Endothelial cell of umbilical vein (primary cell): ENCODE measurements around the gene PPTC7. TPM values are rescaled to one million over a fixed set of nuclear protein-coding genes. Genes with fewer than 3 reads are reported as not detected.

Experiments used
- BruUV-seq: library from RNA; stranded (reverse); fragments of 400-500 nt; replicated peaks from 2 replicates; lab custom pipeline; 2021; lab: Mats Ljungman, UMichigan
- CTCF ChIA-PET: fragments of 300-600, 350-600 bp; sonication (Branson Sonifier 250); formaldehyde crosslinking; loops from one replicate; lab custom pipeline; 2021; ENCODE audit warnings: antibody characterized with exemption, inconsistent platforms; lab: Charles Lee
- POLR2A ChIA-PET: fragments of 300-600, 350-600 bp; sonication (Branson Sonifier 250); formaldehyde crosslinking; loops from one replicate; lab custom pipeline; 2021; ENCODE audit warnings: antibody characterized with exemption, inconsistent platforms; lab: Charles Lee
- DNase-seq: peaks from one replicate; pipeline ENCODE4 v3.0.0-alpha.2; 2011; ENCODE audit warnings: low read depth, low spot score
- FAIRE-seq: peaks from 2 replicates; lab custom pipeline; 2011; peaks lifted over from hg19 to GRCh38; lab: Jason Lieb, UNC
- H2AFZ ChIP-seq: 2 replicates; pipeline ENCODE4 v1.6.0; 2012; ENCODE audit warnings: low read depth, low read length, control low read depth, inconsistent platforms
- H3K27ac ChIP-seq: 2 replicates; pipeline ENCODE4 v1.5.1; 2011; ENCODE audit warnings: low read depth, mild to moderate bottlenecking, control low read depth, low read length, moderate library complexity; ENCODE audit not compliant: insufficient read depth
- H3K27me3 ChIP-seq, 2 experiments: 2 replicates each; pipeline versions ENCODE4 v1.6.0 to v1.6.1; 2011; ENCODE audit warnings: low read length in 2 of 2, mixed read lengths in 1 of 2; ENCODE audit not compliant: control insufficient read depth in 2 of 2, insufficient read depth in 2 of 2
- H3K36me3 ChIP-seq, 2 experiments: 2 replicates in 1 of 2; 3 replicates in 1 of 2; pipeline ENCODE4 v1.5.1; 2011; ENCODE audit warnings: low read length in 2 of 2, mild to moderate bottlenecking in 1 of 2, moderate library complexity in 1 of 2; ENCODE audit not compliant: control insufficient read depth in 2 of 2, insufficient read depth in 2 of 2; ENCODE audit errors: extremely low read depth in 1 of 2
- H3K4me1 ChIP-seq: 3 replicates; pipeline ENCODE4 v1.5.1; 2011; ENCODE audit warnings: mild to moderate bottlenecking, low read length; ENCODE audit not compliant: control insufficient read depth, insufficient read depth; ENCODE audit errors: extremely low read depth
- H3K4me2 ChIP-seq: 2 replicates; pipeline ENCODE4 v1.6.1; 2011; ENCODE audit warnings: low read length, control low read depth, mixed read lengths; ENCODE audit not compliant: insufficient read depth
- H3K4me3 ChIP-seq, 3 experiments: fragments of 200-600 bp in 1 of 3; sonication (generic), shearing (Covaris generic) in 1 of 3; replicated peaks in 1 of 3; 2 replicates each; pipeline ENCODE4 v1.5.1; 2011 to 2016; ENCODE audit warnings: control low read depth in 3 of 3, low read length in 3 of 3, mild to moderate bottlenecking in 2 of 3, inconsistent platforms in 1 of 3, low read depth in 1 of 3, moderate library complexity in 1 of 3; ENCODE audit not compliant: insufficient read depth in 1 of 3
- H3K79me2 ChIP-seq: 2 replicates; pipeline ENCODE4 v1.6.0; 2012; ENCODE audit warnings: low read length, inconsistent platforms; ENCODE audit not compliant: control insufficient read depth, insufficient read depth
- H3K9ac ChIP-seq: replicated peaks from 2 replicates; pipeline ENCODE3; 2011; ENCODE audit warnings: low read length, control low read depth; ENCODE audit not compliant: insufficient read depth; ENCODE audit errors: extremely low read depth
- H3K9me1 ChIP-seq: replicated peaks from 3 replicates; pipeline ENCODE4 v1.6.0; 2011; ENCODE audit warnings: mild to moderate bottlenecking, low read length; ENCODE audit not compliant: control insufficient read depth, insufficient read depth; ENCODE audit errors: extremely low read depth
- H3K9me3 ChIP-seq: replicated peaks from 2 replicates; pipeline ENCODE4 v1.5.1; 2012; ENCODE audit warnings: low read length, inconsistent platforms; ENCODE audit not compliant: control insufficient read depth, insufficient read depth
- H4K20me1 ChIP-seq: replicated peaks from 2 replicates; pipeline ENCODE3; 2011; ENCODE audit warnings: mild to moderate bottlenecking, low read length; ENCODE audit not compliant: control insufficient read depth, insufficient read depth; ENCODE audit errors: extremely low read depth
- EZH2 ChIP-seq: IDR thresholded peaks from 2 replicates; pipeline ENCODE4 v1.6.1; 2012; ENCODE audit warnings: borderline replicate concordance, low read depth, mild to moderate bottlenecking, moderate library complexity, low read length, inconsistent platforms; ENCODE audit not compliant: severe bottlenecking
- FOS ChIP-seq: IDR thresholded peaks from 2 replicates; pipeline ENCODE4 v1.6.1; 2011; ENCODE audit warnings: mild to moderate bottlenecking, low read length, moderate library complexity, borderline replicate concordance; ENCODE audit not compliant: insufficient read depth
- MYC ChIP-seq: IDR thresholded peaks from one replicate; pipeline ENCODE4 v1.6.1; 2011; ENCODE audit warnings: mild to moderate bottlenecking, low read depth, low read length
- POLR2A ChIP-seq: IDR thresholded peaks from 2 replicates; pipeline ENCODE4 v1.6.1; 2012; ENCODE audit warnings: low read depth, mild to moderate bottlenecking, control low read depth, low read length
- POLR2AphosphoS5 ChIP-seq: IDR thresholded peaks from 2 replicates; pipeline ENCODE4 v1.6.1; 2012; ENCODE audit warnings: low read depth, mild to moderate bottlenecking, control low read depth, low read length, moderate library complexity; ENCODE audit not compliant: insufficient read depth
- dilution Hi-C: fragments of 300-500 bp; cut with MboI; formaldehyde crosslinking; loops from one replicate; pipeline ENCODE4 v1.15.0; 2019; ENCODE audit warnings: low sequenced_read_pairs; ENCODE audit not compliant: extremely low pct_ligation_motif_present
- intact Hi-C: fragments of 100-400 bp; cut with micrococcal nuclease; formaldehyde crosslinking; loops from one replicate; pipeline ENCODE4 v1.10.0; 2022
- polyA plus RNA-seq, 4 experiments: library from polyadenylated mRNA; depleted of rRNA in 3 of 4; stranded (reverse) in 3 of 4; unstranded in 1 of 4; fragments of >200 nt; gene quantifications; 2 replicates each; pipeline versions ENCODE4 v1.2.1 to v1.2.3, GENCODE V29; 2011 to 2012; ENCODE audit warnings: missing spikeins in 1 of 4
- total RNA-seq: library from RNA; stranded (reverse); gene quantifications from 2 replicates; pipeline ENCODE4 v1.2.3, GENCODE V29; 2021
- TF ChIP-seq, protein P1 (sequence below): IDR thresholded peaks from 2 replicates; pipeline ENCODE4 v1.6.1; 2011; ENCODE audit not compliant: insufficient read depth, insufficient read length

Gene PPTC7
- total and polyA plus RNA-seq, 2 donors (not counting 3 experiments of a cell fraction or from before 2014, with no cell fraction given), result 8.4 to 15.2 TPM

DNA sequence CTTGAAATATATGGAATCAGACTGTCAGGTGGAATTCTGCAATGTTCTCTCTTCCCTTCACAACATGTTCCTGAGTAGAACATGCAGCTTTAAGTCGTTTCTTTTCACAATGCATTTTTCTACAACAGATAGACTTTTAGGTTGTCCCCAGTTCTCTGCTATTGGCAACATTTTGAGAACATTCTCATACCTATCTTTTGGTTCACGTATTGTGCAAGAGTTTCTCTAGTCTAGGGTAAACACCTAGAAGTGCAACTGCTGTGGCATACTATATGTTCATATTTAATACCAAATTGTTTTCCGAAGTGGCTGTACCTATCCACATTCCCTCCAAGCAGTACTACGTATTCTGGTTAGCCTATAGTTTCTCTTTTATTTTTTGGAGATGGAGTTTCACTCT, 32.1 kb downstream of the PPTC7 start:
- Histone ChIP-seq H3K4me2 (no peak overlapping the region), H3K4me1 (peaks cover 18% of the 10 kb centered on the region), H4K20me1 (no peaks in the 10 kb centered on the region), H3K9me3 (no peaks in the 10 kb centered on the region), H3K79me2 (peaks cover 61% of the 10 kb centered on the region), H3K9me1 (no peaks in the 10 kb centered on the region), H3K36me3 (peaks cover 0 to 3% of the 10 kb centered on the region in 2 experiments), H3K27me3 (no peaks in the 10 kb centered on the region), H3K4me3 (no peak overlapping the region), H3K27ac (no peak overlapping the region), H2AFZ (no peak overlapping the region), H3K9ac (no peak overlapping the region)
- dilution Hi-C loops, result no loop called here
- CTCF ChIA-PET, result interaction anchor here (7.0 kb wide), 1 partner anchor 50 kb away, joined by 88 read pairs; no protein-coding TSS in a partner anchor
- TF ChIP-seq, protein P1, sequence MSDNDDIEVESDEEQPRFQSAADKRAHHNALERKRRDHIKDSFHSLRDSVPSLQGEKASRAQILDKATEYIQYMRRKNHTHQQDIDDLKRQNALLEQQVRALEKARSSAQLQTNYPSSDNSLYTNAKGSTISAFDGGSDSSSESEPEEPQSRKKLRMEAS, result no peak
- TF ChIP-seq POLR2A (no peak), FOS (no peak), EZH2 (no peak)
- DNase-seq, result no peak
- POLR2A ChIA-PET, result no interaction called here
- BruUV-seq, result no TSS peak
- no peak for FAIRE-seq
- intact Hi-C loops, result no loop called here

DNA sequence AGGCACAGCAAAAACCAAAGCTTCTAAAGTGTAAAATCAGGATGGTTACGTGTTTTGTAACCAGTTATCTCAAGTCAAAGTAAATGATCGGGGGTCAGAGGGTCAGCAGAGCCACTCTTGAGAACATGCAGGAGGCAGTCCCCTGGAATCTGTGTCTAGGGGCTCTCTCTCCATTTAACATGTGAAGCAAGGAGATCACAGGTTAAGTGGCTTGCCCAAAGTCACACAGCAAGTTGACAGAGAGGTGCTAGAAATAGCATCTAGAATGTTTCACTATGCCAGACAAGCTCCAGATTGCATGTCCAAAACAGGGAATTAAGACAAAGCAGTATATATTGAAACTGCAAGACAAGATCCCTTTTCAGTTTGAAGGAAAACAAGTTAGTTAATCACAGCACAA, 33.4 kb downstream of the PPTC7 start:
- H3K79me2 ChIP-seq, result peaks cover 52% of the 10 kb centered on the region
- no peak overlapping the region for H3K9ac ChIP-seq
- DNase-seq (no peak), FAIRE-seq (no peak)
- POLR2A ChIA-PET, result no interaction called here
- H3K4me3 ChIP-seq, result no peak overlapping the region
- H2AFZ ChIP-seq, result no peak overlapping the region
- H4K20me1 ChIP-seq, result no peaks in the 10 kb centered on the region
- H3K4me2 ChIP-seq, result no peak overlapping the region
- BruUV-seq, result no TSS peak
- dilution Hi-C loops (no loop called here), intact Hi-C loops (loop anchor here (5.0 kb wide), 1 partner anchor 193 kb away; the partner anchor contains the start of gene PPP1CC)
- TF ChIP-seq EZH2, result no peak
- TF ChIP-seq POLR2AphosphoS5, result no peak
- TF ChIP-seq MYC, result no peak
- no peaks in the 10 kb centered on the region for H3K9me3 ChIP-seq
- H3K27ac ChIP-seq, result no peak overlapping the region
- CTCF ChIA-PET, result interaction anchor here (1.7 to 7.0 kb wide), 2 partner anchors 51 to 338 kb away, joined by 3 to 88 read pairs; no protein-coding TSS in a partner anchor
- no peaks in the 10 kb centered on the region for H3K9me1 ChIP-seq
- H3K27me3 ChIP-seq, result no peaks in the 10 kb centered on the region
- peaks cover 0 to 3% of the 10 kb centered on the region in 2 experiments for H3K36me3 ChIP-seq
- peaks cover 27% of the 10 kb centered on the region for H3K4me1 ChIP-seq
